ENCODE data around the gene IPO9. TPM values are rescaled to one million over a fixed set of nuclear protein-coding genes. Genes with fewer than 3 reads are reported as not detected.
"Not testable (repeated sequence)": the region's sequence is repeated elsewhere in the genome, so short reads cannot be mapped to it uniquely, and the experiment has no call there.

The IPO9 gene
- total RNA-seq, 1 donor from 2014 or later, result 32.5 TPM

GRCh38 chr1:201810466-201811216 lies 18.3 kb upstream of the IPO9 start:
- DNase-seq, result no peak

DNA sequence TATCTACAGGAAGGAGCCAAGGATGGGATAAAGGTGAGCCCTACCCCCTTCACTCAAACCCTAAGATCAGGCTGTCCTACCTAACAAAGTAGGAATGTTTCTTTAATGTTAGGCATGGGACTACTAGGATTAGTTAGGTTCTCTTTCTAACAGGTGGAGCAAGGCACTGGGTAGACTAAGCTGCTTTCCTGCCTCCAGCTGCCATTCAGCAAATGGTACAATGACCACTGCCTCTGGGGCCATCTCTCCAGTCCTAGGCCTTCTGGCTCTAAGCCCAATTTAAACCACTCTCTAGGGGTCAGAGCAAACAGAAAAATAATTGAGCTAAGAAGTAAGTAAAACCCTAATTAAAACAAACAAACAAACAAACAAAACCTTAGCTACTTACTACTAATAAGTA lies 15.7 kb upstream of the IPO9 start:
- DNase-seq, result no peak

- DNase-seq, result no peak
Observed at GRCh38 chr1:201816309-201816854, 12.6 kb upstream of the IPO9 start.

GRCh38 chr1:201818971-201819750 lies 9.8 kb upstream of the IPO9 start:
- no peak for DNase-seq

DNA sequence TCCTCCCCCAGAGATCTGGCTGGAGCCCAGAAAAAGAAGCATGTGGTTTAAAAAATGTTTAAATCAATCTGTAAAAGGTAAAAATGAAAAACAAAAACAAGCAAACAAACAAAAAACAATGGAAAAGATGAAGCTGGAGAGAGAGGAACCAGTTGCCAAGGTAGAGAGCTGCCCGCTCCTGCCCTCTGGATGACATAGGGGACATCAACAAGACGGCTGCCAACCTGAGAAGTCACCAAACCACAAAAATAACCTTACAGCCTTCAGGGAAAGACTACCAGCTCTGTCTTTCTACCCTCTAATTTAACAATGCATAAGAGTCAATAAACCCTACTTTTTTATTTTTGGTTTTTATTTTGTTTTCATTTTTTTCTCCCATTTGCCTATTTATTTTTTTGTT lies 8.5 kb upstream of the IPO9 start:
- DNase-seq, result no peak

- no peak for DNase-seq
Observed at GRCh38 chr1:201825245-201825644, 3.7 kb upstream of the IPO9 start.

DNA sequence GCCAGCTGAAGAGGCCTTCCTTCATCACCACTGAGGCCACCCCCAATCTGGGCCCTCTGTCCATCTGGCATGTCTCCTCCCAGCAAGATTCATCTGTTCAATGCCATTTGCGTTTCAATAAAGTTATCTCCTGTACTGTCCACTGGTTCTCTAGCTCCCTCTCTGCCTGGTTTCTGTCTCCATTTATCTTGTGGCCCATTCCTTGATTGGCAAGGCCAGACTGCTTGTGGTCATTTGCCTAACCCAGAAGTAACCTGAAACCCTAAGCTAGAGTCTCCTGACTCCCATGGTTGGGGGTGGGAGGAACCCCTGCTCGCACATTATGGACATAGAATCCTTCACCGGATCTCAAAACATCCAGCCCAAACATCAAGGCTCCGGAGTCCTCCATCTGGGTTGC lies 2.1 kb upstream of the IPO9 start:
- DNase-seq, result no peak

- DNase-seq, result no peak
Observed at GRCh38 chr1:201827321-201828216, 1.4 kb upstream of the IPO9 start.

DNA sequence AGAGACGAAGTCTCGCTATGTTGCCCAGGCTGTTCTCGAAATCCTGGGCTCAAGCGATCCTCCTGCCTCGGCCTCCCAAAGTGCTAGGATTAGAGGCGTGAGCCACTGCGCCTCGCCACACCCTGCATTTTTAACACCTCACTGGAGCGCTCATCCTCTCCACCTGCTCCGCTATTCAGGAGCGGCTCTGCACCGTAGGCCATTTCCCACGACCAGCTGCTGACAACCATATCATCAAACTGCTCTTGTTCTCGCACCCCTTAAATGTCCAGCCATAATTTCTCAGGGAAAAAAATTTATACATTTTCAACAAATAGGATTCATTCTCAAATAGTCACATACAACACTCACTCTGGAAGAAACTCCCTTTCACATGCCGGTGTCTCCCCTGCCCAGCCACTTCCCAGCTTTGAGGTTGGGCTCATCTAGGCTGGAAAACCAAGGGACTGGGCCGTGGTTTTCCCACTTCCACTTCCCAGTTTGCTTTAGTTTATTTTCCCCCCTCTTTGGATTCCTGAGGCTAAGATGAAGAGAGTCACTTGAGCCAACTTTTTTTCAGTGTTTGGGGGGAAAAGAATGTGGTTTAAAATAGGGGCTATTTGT lies 639 bp upstream of the IPO9 start:
- DNase-seq, result peak; percentile 22

DNA sequence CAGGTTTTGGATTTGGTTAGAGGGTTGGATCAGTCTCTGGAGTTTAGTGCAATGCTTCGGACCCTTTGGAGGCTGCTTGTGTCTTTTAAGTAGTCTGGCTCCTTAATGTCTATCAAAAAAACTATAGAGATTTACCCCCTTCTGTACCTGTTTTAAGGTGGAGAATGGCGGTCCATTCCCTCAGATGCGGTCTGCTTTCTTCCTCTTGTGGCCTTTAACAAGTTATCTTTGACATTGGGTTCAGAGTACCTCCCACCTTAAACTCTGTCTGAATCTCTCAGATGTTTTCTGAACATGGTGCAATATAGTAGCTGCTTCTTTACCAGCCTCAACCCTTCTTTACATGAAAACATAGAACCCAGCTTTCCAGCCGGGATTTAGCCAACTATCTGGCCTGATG lies 2.4 kb downstream of the IPO9 start:
- no peak for DNase-seq

GRCh38 chr1:201834621-201835020 lies 5.7 kb downstream of the IPO9 start:
- DNase-seq, result no peak

DNA sequence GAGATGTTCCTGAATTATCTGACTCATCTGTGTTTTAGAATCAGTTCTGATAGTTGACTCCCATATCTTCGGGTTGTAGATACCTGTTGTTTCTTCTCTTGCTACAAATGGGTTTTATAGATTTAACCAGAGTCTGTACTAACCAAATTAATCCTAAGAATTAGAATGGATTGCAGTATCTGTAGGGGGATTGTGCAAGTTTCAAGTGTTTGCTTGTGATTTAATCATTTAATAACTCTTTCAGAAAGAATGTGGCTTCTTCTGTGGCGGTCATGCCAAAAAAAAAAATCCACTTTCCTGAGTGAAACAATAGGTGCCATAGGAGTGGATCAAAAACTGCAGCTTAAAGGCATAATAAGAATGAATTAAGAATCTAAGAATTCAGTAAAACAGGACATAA lies 9.4 kb downstream of the IPO9 start:
- DNase-seq, result peak; percentile 42

GRCh38 chr1:201839089-201839488 lies 10.1 kb downstream of the IPO9 start:
- not testable (repeated sequence) for DNase-seq

DNA sequence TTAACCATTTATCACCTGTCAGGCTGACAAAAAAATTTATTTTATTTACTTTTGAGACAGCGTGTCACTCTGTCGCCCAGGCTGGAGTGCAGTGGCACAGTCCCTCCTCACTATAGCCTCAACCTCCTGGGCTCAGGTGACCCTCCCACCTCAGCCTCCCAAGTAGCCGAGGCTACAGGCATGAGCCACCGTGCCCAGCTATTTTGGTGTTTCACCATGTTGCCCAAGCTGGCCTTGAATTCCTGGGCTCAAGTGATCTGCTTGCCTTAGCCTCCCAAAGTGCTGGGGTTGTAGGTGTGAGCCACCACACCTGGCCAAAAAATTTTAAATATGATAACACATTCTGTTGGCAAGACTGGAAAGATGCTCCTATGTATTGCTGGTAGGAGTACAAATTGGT lies 11.1 kb downstream of the IPO9 start:
- DNase-seq, result no peak

DNA sequence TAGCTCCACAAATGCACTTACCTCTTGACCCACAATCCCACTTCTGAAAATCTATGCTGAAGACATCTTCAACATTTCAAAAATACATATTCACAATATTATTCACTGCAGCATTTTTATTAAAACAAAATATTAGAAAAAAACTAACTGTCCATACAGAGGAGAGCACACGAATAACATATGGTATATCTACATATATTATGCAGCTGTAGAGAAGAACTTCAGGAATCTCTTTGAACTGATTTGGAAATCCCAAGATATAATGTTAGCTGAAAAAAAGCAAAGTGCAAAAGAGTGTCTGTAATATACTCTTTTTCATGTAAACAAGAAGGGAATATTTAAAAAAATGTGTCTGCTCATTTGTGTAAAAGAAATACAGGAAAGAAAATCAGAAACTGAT lies 11.5 kb downstream of the IPO9 start:
- no peak for DNase-seq

DNA sequence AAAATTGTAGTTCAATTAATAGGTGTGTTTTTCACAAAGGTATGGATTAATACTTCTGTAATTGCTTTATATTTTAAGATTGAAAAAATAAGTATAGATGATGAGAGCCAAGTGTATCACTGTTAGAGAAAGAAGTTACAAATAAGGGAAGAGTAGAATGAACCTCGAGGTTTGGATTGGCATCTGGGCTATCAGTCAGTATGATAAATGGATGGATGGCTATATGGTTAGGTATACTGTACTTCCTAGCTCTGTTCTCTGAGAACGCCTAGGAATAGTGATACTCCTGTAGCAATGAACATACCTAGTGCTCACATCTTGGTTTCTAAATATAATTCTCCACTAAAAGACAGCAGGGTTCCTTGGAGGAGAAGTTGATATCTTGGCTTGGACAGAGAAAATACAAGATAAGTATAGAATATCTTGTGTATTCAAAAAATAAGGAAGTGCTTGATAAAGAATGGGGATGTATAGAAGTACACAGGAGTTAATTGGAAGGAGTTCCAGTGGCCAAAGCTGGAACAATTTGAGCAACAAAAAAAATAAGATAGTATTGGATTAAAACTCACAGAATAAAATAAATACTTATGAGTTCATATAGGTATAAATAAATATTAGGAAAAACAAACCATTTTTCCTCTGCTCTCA lies 12.4 kb downstream of the IPO9 start:
- no peak for DNase-seq

DNA sequence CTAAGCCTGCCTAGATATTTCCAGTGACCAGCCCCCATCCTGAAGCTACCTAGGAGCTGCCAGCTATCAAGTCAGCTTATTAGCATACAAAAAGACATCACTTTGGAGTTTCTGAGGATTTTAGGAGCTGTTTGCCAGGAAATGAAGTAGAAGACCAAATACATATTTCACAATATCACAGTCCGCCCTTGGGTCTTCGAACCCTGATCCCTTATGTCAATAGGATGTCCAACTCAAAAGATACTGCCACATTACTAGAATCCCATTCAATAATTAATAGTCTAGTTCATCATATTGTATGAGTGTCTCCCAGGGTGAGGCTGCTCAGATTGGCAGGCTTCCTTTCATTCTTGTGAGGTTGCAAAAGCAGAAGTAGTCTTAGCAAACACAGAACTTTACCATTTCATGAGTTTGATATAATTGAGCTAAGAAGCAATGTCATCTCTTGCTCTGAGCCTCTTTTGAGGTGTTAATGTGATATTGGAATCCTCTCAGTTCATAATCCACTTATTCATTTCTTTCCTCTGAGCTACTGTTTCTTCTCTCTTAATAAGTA lies 13.6 kb downstream of the IPO9 start:
- DNase-seq, result no peak

DNA sequence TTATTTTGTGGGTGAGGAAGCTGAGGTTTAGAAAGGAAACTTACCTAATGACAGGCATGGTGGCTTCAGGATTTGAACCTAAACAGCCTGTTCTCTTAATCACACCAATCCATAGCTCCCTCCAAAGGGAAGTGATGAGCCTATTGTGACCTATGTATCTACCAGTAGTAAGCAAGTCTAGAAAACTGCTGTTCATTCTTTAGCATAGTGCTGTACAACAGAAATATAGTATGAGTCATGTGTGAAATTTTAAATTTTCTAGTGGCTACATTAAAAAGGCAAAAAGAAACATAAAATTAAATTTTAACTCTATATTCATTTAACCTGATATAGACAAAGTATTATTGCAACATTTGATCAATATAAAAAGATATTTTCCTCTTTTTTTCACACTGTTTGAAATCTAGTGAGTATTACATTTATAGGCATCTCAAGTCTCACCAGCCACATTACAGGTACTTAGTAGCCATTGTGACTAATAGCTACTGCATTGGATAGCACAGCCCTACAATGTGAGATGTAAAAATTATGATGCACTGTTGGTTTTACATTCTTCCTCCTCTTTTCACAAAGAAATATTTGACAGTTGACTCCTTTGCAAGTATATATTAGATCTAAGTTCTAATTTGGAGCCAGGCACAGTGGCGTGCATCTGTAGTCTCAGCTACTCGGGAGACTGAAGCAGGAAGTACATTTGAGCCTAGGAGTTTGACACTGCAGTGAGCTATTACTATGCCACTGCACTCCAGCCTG lies 16.6 kb downstream of the IPO9 start:
- DNase-seq, result peak; percentile 21

- no peak for DNase-seq
Observed at GRCh38 chr1:201847150-201847549, 18.2 kb downstream of the IPO9 start.

DNA sequence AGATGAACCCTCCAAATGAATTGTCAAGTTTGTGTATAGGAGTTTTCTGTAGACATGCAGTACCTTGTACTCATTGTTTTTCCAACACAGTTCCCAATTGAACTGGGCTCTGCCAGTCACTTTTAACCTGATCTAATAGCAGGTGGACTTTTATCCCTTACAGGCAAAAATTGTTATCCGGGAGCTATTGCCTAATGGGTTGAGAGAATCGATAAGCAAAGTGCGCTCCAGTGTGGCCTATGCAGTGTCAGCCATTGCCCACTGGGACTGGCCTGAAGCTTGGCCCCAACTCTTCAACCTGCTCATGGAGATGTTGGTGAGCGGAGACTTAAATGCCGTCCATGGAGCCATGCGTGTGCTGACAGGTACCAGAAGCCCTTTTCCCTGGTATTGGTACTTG lies 19.3 kb downstream of the IPO9 start:
- no peak for DNase-seq
